Left ventricle myocardium superior (tissue), 1 donor: ENCODE results near the gene SLC4A1. TPM values are rescaled to one million over a fixed set of nuclear protein-coding genes. Genes with fewer than 3 reads are reported as not detected.

Experiments used
- ATAC-seq: fragments of 200-7000 bp; cut with Tn5 transposase; one replicate; pipeline ENCODE4 v1.9.1; 2020; ENCODE audit warnings: mild to moderate bottlenecking, moderate library complexity
- DNase-seq: peaks from one replicate; pipeline ENCODE4 v3.0.0-alpha.2; 2020
- intact Hi-C: fragments of 100-400 bp; cut with micrococcal nuclease; formaldehyde crosslinking; loops from one replicate; pipeline ENCODE4 v1.11.0; 2022
- total RNA-seq: library from RNA; stranded (reverse); fragmentation: NEBNext Ultra II Directional; extraction: Animal tissue kit (Norgen Biotek cat#: 25700); gene quantifications from one replicate; pipeline ENCODE4 v1.2.1, GENCODE V29; 2021
- donor health status: DM: no; HTN: yes; CAD: no; lungs with severe emphysema.

Gene SLC4A1
- total RNA-seq, 1 donor from 2014 or later = not detected

GRCh38 chr17:44232061-44232460, 35.9 kb downstream of the SLC4A1 start:
- no peak for ATAC-seq
- intact Hi-C loops = no loop called here
- DNase-seq = no peak

GRCh38 chr17:44230140-44230539, 37.8 kb downstream of the SLC4A1 start:
- intact Hi-C loops = no loop called here
- DNase-seq (no peak), ATAC-seq (peak; percentile 57)

GRCh38 chr17:44229090-44229489, 38.8 kb downstream of the SLC4A1 start:
- intact Hi-C loops = no loop called here
- DNase-seq (no peak), ATAC-seq (no peak)

- ATAC-seq = no peak
- intact Hi-C loops = no loop called here
- DNase-seq = no peak
Measured at GRCh38 chr17:44223541-44224071, 44.3 kb downstream of the SLC4A1 start.

GRCh38 chr17:44222112-44222869, 45.6 kb downstream of the SLC4A1 start:
- intact Hi-C loops = no loop called here
- peak; percentile 85 for DNase-seq
- peak; percentile 56 for ATAC-seq

GRCh38 chr17:44221862-44222111, 46.1 kb downstream of the SLC4A1 start:
- DNase-seq (no peak), ATAC-seq (no peak)
- intact Hi-C loops = no loop called here

GRCh38 chr17:44221084-44221861, 46.7 kb downstream of the SLC4A1 start:
- intact Hi-C loops = no loop called here
- ATAC-seq = peak; percentile 60
- peak; percentile 88 for DNase-seq

- intact Hi-C loops = no loop called here
- DNase-seq (peak; percentile 78), ATAC-seq (peak; percentile 34)
Measured at GRCh38 chr17:44220213-44221083, 47.5 kb downstream of the SLC4A1 start.

- peak; percentile 20 for ATAC-seq
- intact Hi-C loops = loop anchor here (5.0 kb wide), 1 partner anchor 108 kb away; no protein-coding TSS in a partner anchor
- DNase-seq = peak; percentile 85
Measured at GRCh38 chr17:44219616-44220212, 48.2 kb downstream of the SLC4A1 start, which contains the start of gene UBTF. Gene UBTF (minus strand): TSS chr17:44219675. CDS start chr17:44218229, 1,446 bp downstream.

GRCh38 chr17:44219108-44219615, 48.8 kb downstream of the SLC4A1 start:
- ATAC-seq (peak; percentile 29), DNase-seq (peak; percentile 84)
- intact Hi-C loops = loop anchor here (5.0 kb wide), 1 partner anchor 108 kb away; no protein-coding TSS in a partner anchor

- intact Hi-C loops = loop anchor here (5.0 kb wide), 1 partner anchor 109 kb away; no protein-coding TSS in a partner anchor
- ATAC-seq (peak; percentile 66), DNase-seq (peak; percentile 94)
Measured at GRCh38 chr17:44218344-44219107, 49.4 kb downstream of the SLC4A1 start.

- intact Hi-C loops = loop anchor here (5.0 kb wide), 1 partner anchor 109 kb away; no protein-coding TSS in a partner anchor
- ATAC-seq (no peak), DNase-seq (no peak)
Measured at GRCh38 chr17:44217738-44218343, 50.1 kb downstream of the SLC4A1 start.

- DNase-seq (no peak), ATAC-seq (no peak)
- intact Hi-C loops = loop anchor here (5.0 kb wide), 1 partner anchor 111 kb away; no protein-coding TSS in a partner anchor
Measured at GRCh38 chr17:44216694-44217093, 51.2 kb downstream of the SLC4A1 start.

GRCh38 chr17:44216173-44216572, 51.8 kb downstream of the SLC4A1 start:
- ATAC-seq (no peak), DNase-seq (no peak)
- intact Hi-C loops = loop anchor here (5.0 kb wide), 1 partner anchor 111 kb away; no protein-coding TSS in a partner anchor

GRCh38 chr17:44214896-44215295, 53.0 kb downstream of the SLC4A1 start:
- DNase-seq (no peak), ATAC-seq (no peak)
- intact Hi-C loops = loop anchor here (5.0 kb wide), 1 partner anchor 112 kb away; no protein-coding TSS in a partner anchor

- no peak for ATAC-seq
- intact Hi-C loops = no loop called here
Measured at GRCh38 chr17:44214230-44214494, 53.8 kb downstream of the SLC4A1 start.

GRCh38 chr17:44213403-44214229, 54.3 kb downstream of the SLC4A1 start:
- ATAC-seq = no peak
- intact Hi-C loops = no loop called here
- no peak for DNase-seq

More at GRCh38 chr17:44214230-44214494, 53.8 kb downstream of the SLC4A1 start:
- no peak for DNase-seq
